Skeletal muscle satellite cell (primary cell): Measurements from ENCODE around the gene TINCR.
A peak's percentile ranks its signal among the peaks of the same experiment; 100 is the strongest.

ENCODE experiments used
- H3K27me3 ChIP-seq: 2 replicates; pipeline ENCODE4 v1.7.0; 2013; ENCODE audit warnings: low read length; ENCODE audit not compliant: control insufficient read depth, insufficient read depth
- H3K36me3 ChIP-seq: 2 replicates; pipeline ENCODE4 v1.7.0; 2013; ENCODE audit warnings: mild to moderate bottlenecking, control low read depth, low read length; ENCODE audit not compliant: insufficient read depth
- H3K4me1 ChIP-seq: 2 replicates; pipeline ENCODE4 v1.7.0; 2013; ENCODE audit warnings: low read length; ENCODE audit not compliant: control insufficient read depth, insufficient read depth
- H3K4me2 ChIP-seq: 2 replicates; pipeline ENCODE4 v1.7.0; 2013; ENCODE audit warnings: mild to moderate bottlenecking, low read length
- H3K4me3 ChIP-seq: 2 replicates; pipeline ENCODE4 v1.7.0; 2013; ENCODE audit warnings: low read length
- H3K9ac ChIP-seq: 2 replicates; pipeline ENCODE4 v1.7.0; 2013; ENCODE audit warnings: mild to moderate bottlenecking, low read depth, low read length, moderate library complexity
- H3K9me3 ChIP-seq: replicated peaks from 2 replicates; pipeline ENCODE4 v1.7.0; 2013; ENCODE audit warnings: mild to moderate bottlenecking, control low read depth, low read length

TINCR gene

GRCh38 chr19:5587661-5588060 is 19.9 kb upstream of the TINCR start:
- Histone ChIP-seq H3K4me3 (no peak overlapping the region), H3K9me3 (no peaks in the 10 kb centered on the region), H3K27me3 (no peaks in the 10 kb centered on the region), H3K9ac (no peak overlapping the region), H3K4me1 (peaks cover 18% of the 10 kb centered on the region), H3K36me3 (peaks cover 62% of the 10 kb centered on the region), H3K4me2 (no peak overlapping the region)

- no peak overlapping the region for H3K4me2 ChIP-seq
- H3K9me3 ChIP-seq = no peaks in the 10 kb centered on the region
- peaks cover 56% of the 10 kb centered on the region for H3K36me3 ChIP-seq
- H3K4me3 ChIP-seq = no peak overlapping the region
- H3K4me1 ChIP-seq = peaks cover 18% of the 10 kb centered on the region
- no peaks in the 10 kb centered on the region for H3K27me3 ChIP-seq
- no peak overlapping the region for H3K9ac ChIP-seq
Observed at GRCh38 chr19:5587071-5587455, 19.3 kb upstream of the TINCR start.

DNA sequence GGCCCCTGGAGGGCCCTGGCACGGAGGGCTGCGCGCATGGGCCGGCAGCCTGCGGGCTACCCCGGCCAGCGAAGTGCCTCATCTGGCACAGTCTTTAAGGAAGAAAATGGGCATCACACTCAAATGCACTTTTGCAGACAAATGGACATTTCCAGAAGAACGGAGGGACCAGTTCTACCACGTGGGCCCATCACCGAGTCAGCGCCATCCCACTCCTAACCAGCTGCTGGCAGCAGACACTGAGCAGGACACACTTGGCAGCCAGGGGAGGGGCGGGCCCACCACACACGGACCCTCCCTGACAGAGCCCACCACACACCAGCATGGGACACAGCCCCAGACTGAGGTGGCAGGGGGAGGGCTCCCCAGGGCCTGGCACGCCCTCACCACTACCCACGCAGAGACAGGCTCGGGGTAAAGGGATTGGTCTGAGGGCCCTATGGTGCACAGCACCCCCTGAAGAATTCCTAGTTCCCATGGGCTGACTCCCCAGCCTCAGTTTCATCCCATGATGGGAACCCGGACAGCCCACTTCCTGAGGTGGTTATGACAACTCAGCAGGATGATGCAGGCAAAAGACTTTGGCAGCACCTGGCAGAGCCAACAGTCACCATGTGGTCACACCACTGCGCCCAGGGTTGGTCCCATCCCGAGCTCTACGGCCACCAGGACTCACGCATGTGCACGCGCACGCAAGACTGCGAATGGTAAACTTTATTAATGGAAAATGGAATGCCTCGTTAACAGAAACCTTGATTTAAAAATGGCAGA is 18.7 kb upstream of the TINCR start:
- no peak overlapping the region for H3K9ac ChIP-seq
- H3K9me3 ChIP-seq = no peaks in the 10 kb centered on the region
- H3K27me3 ChIP-seq = no peaks in the 10 kb centered on the region
- H3K36me3 ChIP-seq = peaks cover 50% of the 10 kb centered on the region
- no peak overlapping the region for H3K4me3 ChIP-seq
- H3K4me2 ChIP-seq = no peak overlapping the region
- peaks cover 18% of the 10 kb centered on the region for H3K4me1 ChIP-seq

GRCh38 chr19:5585461-5586299 is 17.9 kb upstream of the TINCR start:
- H3K9ac ChIP-seq = no peak overlapping the region
- no peak overlapping the region for H3K4me2 ChIP-seq
- no peaks in the 10 kb centered on the region for H3K9me3 ChIP-seq
- H3K36me3 ChIP-seq = peaks cover 46% of the 10 kb centered on the region
- H3K4me1 ChIP-seq = peaks cover 18% of the 10 kb centered on the region
- H3K4me3 ChIP-seq = no peak overlapping the region
- no peaks in the 10 kb centered on the region for H3K27me3 ChIP-seq

GRCh38 chr19:5580161-5580571 is 12.4 kb upstream of the TINCR start:
- Histone ChIP-seq H3K36me3 (peaks cover 3% of the 10 kb centered on the region), H3K9me3 (no peaks in the 10 kb centered on the region), H3K4me1 (peaks cover 1% of the 10 kb centered on the region), H3K9ac (no peak overlapping the region), H3K27me3 (no peaks in the 10 kb centered on the region), H3K4me2 (no peak overlapping the region), H3K4me3 (no peak overlapping the region)

GRCh38 chr19:5579697-5580096 is 11.9 kb upstream of the TINCR start:
- Histone ChIP-seq H3K27me3 (no peaks in the 10 kb centered on the region), H3K4me1 (no peaks in the 10 kb centered on the region), H3K9me3 (no peaks in the 10 kb centered on the region), H3K4me2 (no peak overlapping the region), H3K4me3 (no peak overlapping the region), H3K36me3 (peaks cover 3% of the 10 kb centered on the region), H3K9ac (no peak overlapping the region)

DNA sequence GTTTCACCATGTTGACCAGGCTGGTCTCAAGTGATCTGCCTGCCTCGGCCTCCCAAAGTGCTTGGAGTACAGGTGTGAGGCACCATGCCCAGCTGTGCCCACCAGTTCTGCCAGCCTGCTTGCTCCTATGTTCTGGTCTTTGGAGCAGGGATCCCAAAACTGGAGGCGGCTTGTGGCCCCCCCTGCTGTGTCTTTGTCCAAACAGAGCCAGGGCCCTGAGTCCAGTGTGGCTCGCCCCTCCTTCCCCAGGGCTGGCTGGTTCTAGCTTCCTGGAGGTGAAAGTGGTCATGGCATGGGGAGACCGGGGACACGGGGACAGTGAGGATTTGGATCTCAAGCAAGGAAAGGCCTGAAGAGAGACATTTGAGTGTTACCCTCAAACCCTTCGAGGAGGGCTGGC is 11.5 kb upstream of the TINCR start:
- Histone ChIP-seq H3K27me3 (no peaks in the 10 kb centered on the region), H3K4me3 (no peak overlapping the region), H3K36me3 (peaks cover 3% of the 10 kb centered on the region), H3K9ac (no peak overlapping the region), H3K4me2 (no peak overlapping the region), H3K9me3 (no peaks in the 10 kb centered on the region), H3K4me1 (no peaks in the 10 kb centered on the region)

- peaks cover 3% of the 10 kb centered on the region for H3K36me3 ChIP-seq
- no peak overlapping the region for H3K9ac ChIP-seq
- no peaks in the 10 kb centered on the region for H3K27me3 ChIP-seq
- no peaks in the 10 kb centered on the region for H3K9me3 ChIP-seq
- H3K4me2 ChIP-seq = peak overlapping the region; percentile 44
- no peak overlapping the region for H3K4me3 ChIP-seq
- no peaks in the 10 kb centered on the region for H3K4me1 ChIP-seq
Observed at GRCh38 chr19:5578097-5578846, 10.5 kb upstream of the TINCR start.

GRCh38 chr19:5575590-5575989 is 7.8 kb upstream of the TINCR start:
- no peaks in the 10 kb centered on the region for H3K4me1 ChIP-seq
- no peak overlapping the region for H3K4me3 ChIP-seq
- H3K9ac ChIP-seq = no peak overlapping the region
- no peak overlapping the region for H3K4me2 ChIP-seq
- no peaks in the 10 kb centered on the region for H3K9me3 ChIP-seq
- no peaks in the 10 kb centered on the region for H3K36me3 ChIP-seq
- no peaks in the 10 kb centered on the region for H3K27me3 ChIP-seq

DNA sequence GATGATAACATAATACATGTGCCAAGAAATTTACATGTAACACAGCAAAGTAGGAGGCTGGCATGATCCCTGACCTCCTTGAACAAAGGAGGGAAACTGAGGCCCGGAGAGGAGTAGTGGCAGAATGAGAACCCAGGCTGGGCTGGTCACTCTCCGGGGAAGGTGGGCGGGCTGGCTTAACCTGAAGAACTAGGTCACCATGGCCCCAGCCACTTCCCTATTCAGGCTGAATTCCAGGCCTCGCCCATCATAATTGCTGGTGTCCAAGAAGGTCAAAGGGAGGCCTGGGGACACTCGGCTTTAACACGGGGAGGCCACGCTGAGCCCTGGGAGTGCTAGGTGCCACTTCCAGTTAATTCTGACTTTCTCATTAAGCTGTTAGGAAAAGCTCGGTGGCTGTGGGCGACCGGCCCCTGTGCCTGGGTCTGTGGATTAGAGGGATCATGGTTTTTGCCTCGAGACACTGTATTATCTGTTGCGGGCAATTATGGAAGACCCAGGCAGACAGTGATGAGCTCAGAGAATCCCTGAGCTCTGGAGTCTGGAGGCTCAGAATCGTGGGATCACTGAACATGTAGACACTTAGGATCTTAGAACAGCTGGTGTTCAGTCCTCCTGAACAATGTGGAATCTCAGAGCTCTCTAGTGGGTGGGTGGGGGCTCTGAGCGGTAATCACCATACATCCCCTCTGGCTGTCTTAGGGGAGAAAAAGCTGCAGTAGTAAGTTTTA is 5.0 kb upstream of the TINCR start:
- Histone ChIP-seq H3K36me3 (no peaks in the 10 kb centered on the region), H3K4me1 (no peaks in the 10 kb centered on the region), H3K4me3 (no peak overlapping the region), H3K4me2 (no peak overlapping the region), H3K9me3 (no peaks in the 10 kb centered on the region), H3K9ac (no peak overlapping the region), H3K27me3 (peaks cover 5% of the 10 kb centered on the region)

DNA sequence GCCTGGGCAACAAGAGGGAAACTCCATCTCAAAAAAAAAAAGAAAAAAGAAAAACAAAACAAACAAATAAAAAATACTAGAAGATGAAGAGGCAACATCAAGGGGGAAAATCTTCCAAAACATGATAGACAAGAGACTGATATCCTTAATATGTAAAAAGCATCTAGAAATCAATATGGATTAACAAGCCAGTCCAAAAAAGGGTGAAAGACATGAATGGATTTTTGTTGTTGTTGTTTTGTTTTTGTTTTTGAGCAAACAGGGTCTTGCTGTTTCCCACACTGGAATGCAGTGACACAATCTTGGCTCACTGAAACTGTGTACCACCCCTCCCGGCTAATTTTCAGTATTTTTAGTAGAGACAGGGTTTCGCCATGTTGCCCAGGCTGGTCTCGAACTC is 4.0 kb upstream of the TINCR start:
- Histone ChIP-seq H3K27me3 (peaks cover 11% of the 10 kb centered on the region), H3K4me1 (no peaks in the 10 kb centered on the region), H3K9me3 (no peaks in the 10 kb centered on the region), H3K4me2 (no peak overlapping the region), H3K9ac (no peak overlapping the region), H3K4me3 (no peak overlapping the region), H3K36me3 (no peaks in the 10 kb centered on the region)
